Neural cell (in vitro differentiated cells): Measurements from ENCODE around the gene ANKRD52. TPM values are rescaled to one million over a fixed set of nuclear protein-coding genes. Genes with fewer than 3 reads are reported as not detected.

Experiments
- H2AFZ ChIP-seq: fragments of 200-600, 300-800 bp; sonication (generic), shearing (Covaris generic); 2 replicates; pipeline ENCODE4 v1.6.0; 2014; ENCODE audit warnings: low read depth, mild to moderate bottlenecking, antibody characterized with exemption, low read length, moderate library complexity
- H3F3A ChIP-seq: fragments of 200-600 bp; shearing (Covaris generic); 2 replicates; pipeline ENCODE4 v1.6.1; 2016; ENCODE audit warnings: mild to moderate bottlenecking, moderate library complexity, mixed read lengths, antibody characterized with exemption, low read length; ENCODE audit not compliant: insufficient read depth, poor library complexity, severe bottlenecking
- H3K27ac ChIP-seq: fragments of 200-600, 300-800 bp; sonication (generic), shearing (Covaris generic); 2 replicates; pipeline ENCODE4 v1.5.1; 2014; ENCODE audit warnings: mild to moderate bottlenecking, low read length, moderate library complexity
- H3K27me3 ChIP-seq: fragments of 300-800, 200-600 bp; sonication (generic), shearing (Covaris generic); 2 replicates; pipeline ENCODE4 v1.6.0; 2014; ENCODE audit warnings: mild to moderate bottlenecking, low read depth, low read length, moderate library complexity; ENCODE audit not compliant: insufficient read depth
- H3K36me3 ChIP-seq: fragments of 300-800, 200-600 bp; sonication (generic), shearing (Covaris generic); 2 replicates; pipeline ENCODE4 v1.5.1; 2014; ENCODE audit warnings: mild to moderate bottlenecking, antibody characterized with exemption, low read length, moderate library complexity; ENCODE audit not compliant: insufficient read depth
- H3K4me2 ChIP-seq: fragments of 300-800, 200-600 bp; sonication (generic), shearing (Covaris generic); 2 replicates; pipeline ENCODE4 v1.6.0; 2014; ENCODE audit warnings: mild to moderate bottlenecking, low read length
- H3K4me3 ChIP-seq: fragments of 300-800, 200-600 bp; sonication (generic), shearing (Covaris generic); 2 replicates; pipeline ENCODE4 v1.5.1; 2014; ENCODE audit warnings: mild to moderate bottlenecking, low read length, moderate library complexity
- H3K79me2 ChIP-seq: fragments of 200-600 bp; shearing (Covaris generic); replicated peaks from 2 replicates; pipeline ENCODE4 v1.6.0; 2014; ENCODE audit warnings: mild to moderate bottlenecking, low read length, moderate library complexity; ENCODE audit not compliant: insufficient read depth
- H3K9ac ChIP-seq: fragments of 300-800, 200-600 bp; sonication (generic), shearing (Covaris generic); 2 replicates; pipeline ENCODE4 v1.6.1; 2016; ENCODE audit warnings: mild to moderate bottlenecking, low read length, mixed read lengths
- H3K9me2 ChIP-seq: fragments of 200-600 bp; shearing (Covaris generic); 2 replicates; pipeline ENCODE4 v1.6.1; 2016; ENCODE audit warnings: mild to moderate bottlenecking, low read length, mixed read lengths; ENCODE audit not compliant: insufficient read depth
- H3K9me3 ChIP-seq: fragments of 200-600, 300-800 bp; sonication (generic), shearing (Covaris generic); 2 replicates; pipeline ENCODE4 v1.6.1; 2016; ENCODE audit warnings: mild to moderate bottlenecking, mixed run types, low read length, moderate library complexity, mixed read lengths
- H4K20me1 ChIP-seq: fragments of 200-600 bp; shearing (Covaris generic); 2 replicates; pipeline ENCODE4 v1.6.1; 2016; ENCODE audit warnings: mild to moderate bottlenecking, mixed run types; ENCODE audit not compliant: insufficient read depth
- EP300 ChIP-seq: fragments of 450-650 bp; conservative IDR thresholded peaks from 2 replicates; pipeline ENCODE4 v1.6.1; 2014; ENCODE audit warnings: antibody characterized with exemption, mild to moderate bottlenecking, moderate library complexity; ENCODE audit not compliant: poor library complexity, severe bottlenecking
- EZH2 ChIP-seq: fragments of 200-600, 300-800 bp; shearing (Covaris generic), sonication (generic); IDR thresholded peaks from 2 replicates; pipeline ENCODE4 v1.6.1; 2014; ENCODE audit warnings: antibody characterized with exemption, low read length, borderline replicate concordance, mild to moderate bottlenecking; ENCODE audit not compliant: insufficient read depth, poor library complexity, severe bottlenecking
- MXI1 ChIP-seq: fragments of 450-650 bp; conservative IDR thresholded peaks from 2 replicates; pipeline ENCODE4 v1.6.1; 2014; ENCODE audit warnings: antibody characterized with exemption, mild to moderate bottlenecking; ENCODE audit not compliant: poor library complexity, severe bottlenecking
- POLR2AphosphoS5 ChIP-seq: IDR thresholded peaks from 2 replicates; pipeline ENCODE4 v1.6.1; 2012
- RAD21 ChIP-seq: fragments of 450-650 bp; conservative IDR thresholded peaks from 2 replicates; pipeline ENCODE4 v1.6.1; 2014; ENCODE audit warnings: antibody characterized with exemption, mild to moderate bottlenecking, moderate library complexity
- SMC3 ChIP-seq: fragments of 450-650 bp; conservative IDR thresholded peaks from 2 replicates; pipeline ENCODE4 v1.6.1; 2014; ENCODE audit warnings: antibody characterized with exemption, mild to moderate bottlenecking, moderate library complexity; ENCODE audit not compliant: poor library complexity
- TAF1 ChIP-seq: IDR thresholded peaks from 2 replicates; pipeline ENCODE4 v1.6.1; 2012; ENCODE audit warnings: low read depth
- polyA plus RNA-seq: library from polyadenylated mRNA; depleted of rRNA; stranded (reverse); fragments of >200 nt; gene quantifications from 2 replicates; pipeline ENCODE4 v1.2.3, GENCODE V29; 2014
- TF ChIP-seq, protein P1 (sequence below): fragments of 450-650 bp; IDR thresholded peaks from 2 replicates; pipeline ENCODE4 v1.5.1; 2014; ENCODE audit warnings: antibody characterized with exemption, mild to moderate bottlenecking, moderate library complexity; ENCODE audit not compliant: poor library complexity, severe bottlenecking
- TF ChIP-seq, protein P2 (sequence below): IDR thresholded peaks from 2 replicates; pipeline ENCODE4 v1.6.1; 2012; ENCODE audit warnings: borderline replicate concordance

The ANKRD52 gene
- polyA plus RNA-seq, 1 donor from 2014 or later: 7.3 TPM

DNA sequence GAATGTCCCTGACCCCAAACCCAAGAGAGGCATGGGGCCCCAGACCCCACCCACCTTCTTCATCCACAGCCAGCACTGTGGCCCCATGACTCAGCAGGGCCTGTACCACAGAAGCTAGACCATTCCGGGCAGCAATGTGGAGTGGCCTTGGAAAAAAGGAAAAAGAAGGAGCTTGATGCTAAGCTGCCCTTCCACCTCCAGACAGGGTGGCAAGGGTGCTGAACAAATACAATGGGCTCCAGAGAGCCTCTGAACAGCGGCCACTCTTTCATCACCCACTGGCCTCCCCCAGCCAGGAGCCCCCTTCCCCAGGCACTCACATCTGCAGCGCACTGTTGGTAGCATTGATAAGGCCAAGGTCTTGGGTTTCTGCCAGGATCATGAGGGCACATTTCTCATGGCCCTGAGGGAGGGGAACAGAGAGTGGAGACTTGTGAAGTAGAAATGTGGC, 14.4 kb downstream of the ANKRD52 start:
- Histone ChIP-seq H3K27ac (no peak overlapping the region), H3K36me3 (no peaks in the 10 kb centered on the region), H3K27me3 (no peaks in the 10 kb centered on the region), H3K79me2 (no peaks in the 10 kb centered on the region), H3K4me2 (no peak overlapping the region), H3K9me3 (no peaks in the 10 kb centered on the region), H3K9ac (no peak overlapping the region), H3K9me2 (no peaks in the 10 kb centered on the region), H2AFZ (no peak overlapping the region), H3F3A (no peaks in the 10 kb centered on the region), H3K4me3 (no peak overlapping the region), H4K20me1 (no peaks in the 10 kb centered on the region)
- TF ChIP-seq EP300 (no peak), RAD21 (no peak), MXI1 (no peak), TAF1 (no peak), EZH2 (no peak), SMC3 (no peak), POLR2AphosphoS5 (no peak)
- TF ChIP-seq, protein P1, sequence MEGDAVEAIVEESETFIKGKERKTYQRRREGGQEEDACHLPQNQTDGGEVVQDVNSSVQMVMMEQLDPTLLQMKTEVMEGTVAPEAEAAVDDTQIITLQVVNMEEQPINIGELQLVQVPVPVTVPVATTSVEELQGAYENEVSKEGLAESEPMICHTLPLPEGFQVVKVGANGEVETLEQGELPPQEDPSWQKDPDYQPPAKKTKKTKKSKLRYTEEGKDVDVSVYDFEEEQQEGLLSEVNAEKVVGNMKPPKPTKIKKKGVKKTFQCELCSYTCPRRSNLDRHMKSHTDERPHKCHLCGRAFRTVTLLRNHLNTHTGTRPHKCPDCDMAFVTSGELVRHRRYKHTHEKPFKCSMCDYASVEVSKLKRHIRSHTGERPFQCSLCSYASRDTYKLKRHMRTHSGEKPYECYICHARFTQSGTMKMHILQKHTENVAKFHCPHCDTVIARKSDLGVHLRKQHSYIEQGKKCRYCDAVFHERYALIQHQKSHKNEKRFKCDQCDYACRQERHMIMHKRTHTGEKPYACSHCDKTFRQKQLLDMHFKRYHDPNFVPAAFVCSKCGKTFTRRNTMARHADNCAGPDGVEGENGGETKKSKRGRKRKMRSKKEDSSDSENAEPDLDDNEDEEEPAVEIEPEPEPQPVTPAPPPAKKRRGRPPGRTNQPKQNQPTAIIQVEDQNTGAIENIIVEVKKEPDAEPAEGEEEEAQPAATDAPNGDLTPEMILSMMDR: no peak
- TF ChIP-seq, protein P2, sequence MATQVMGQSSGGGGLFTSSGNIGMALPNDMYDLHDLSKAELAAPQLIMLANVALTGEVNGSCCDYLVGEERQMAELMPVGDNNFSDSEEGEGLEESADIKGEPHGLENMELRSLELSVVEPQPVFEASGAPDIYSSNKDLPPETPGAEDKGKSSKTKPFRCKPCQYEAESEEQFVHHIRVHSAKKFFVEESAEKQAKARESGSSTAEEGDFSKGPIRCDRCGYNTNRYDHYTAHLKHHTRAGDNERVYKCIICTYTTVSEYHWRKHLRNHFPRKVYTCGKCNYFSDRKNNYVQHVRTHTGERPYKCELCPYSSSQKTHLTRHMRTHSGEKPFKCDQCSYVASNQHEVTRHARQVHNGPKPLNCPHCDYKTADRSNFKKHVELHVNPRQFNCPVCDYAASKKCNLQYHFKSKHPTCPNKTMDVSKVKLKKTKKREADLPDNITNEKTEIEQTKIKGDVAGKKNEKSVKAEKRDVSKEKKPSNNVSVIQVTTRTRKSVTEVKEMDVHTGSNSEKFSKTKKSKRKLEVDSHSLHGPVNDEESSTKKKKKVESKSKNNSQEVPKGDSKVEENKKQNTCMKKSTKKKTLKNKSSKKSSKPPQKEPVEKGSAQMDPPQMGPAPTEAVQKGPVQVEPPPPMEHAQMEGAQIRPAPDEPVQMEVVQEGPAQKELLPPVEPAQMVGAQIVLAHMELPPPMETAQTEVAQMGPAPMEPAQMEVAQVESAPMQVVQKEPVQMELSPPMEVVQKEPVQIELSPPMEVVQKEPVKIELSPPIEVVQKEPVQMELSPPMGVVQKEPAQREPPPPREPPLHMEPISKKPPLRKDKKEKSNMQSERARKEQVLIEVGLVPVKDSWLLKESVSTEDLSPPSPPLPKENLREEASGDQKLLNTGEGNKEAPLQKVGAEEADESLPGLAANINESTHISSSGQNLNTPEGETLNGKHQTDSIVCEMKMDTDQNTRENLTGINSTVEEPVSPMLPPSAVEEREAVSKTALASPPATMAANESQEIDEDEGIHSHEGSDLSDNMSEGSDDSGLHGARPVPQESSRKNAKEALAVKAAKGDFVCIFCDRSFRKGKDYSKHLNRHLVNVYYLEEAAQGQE: no peak

DNA sequence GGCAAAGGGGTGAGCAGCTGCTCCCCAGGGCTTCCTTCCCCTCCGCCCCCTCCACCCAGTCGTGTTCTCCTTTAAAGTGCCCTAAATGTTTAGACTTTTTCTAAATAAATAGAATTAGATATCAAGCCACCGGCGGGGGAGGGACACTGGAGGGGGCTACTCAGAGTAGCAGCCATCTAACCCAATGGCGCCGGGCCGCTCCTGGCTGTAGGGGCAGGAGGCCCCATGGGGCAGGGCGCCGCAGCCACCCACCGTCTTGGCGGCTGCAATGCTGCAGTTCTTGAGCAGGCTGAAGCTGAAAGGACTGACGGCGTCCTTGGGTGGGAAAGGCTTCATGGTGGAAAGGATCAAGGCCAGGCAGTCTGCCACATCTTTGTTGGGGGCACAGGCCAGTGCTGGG, 15.2 kb downstream of the ANKRD52 start:
- no peak overlapping the region for H3K4me3 ChIP-seq
- no peaks in the 10 kb centered on the region for H3K9me3 ChIP-seq
- H3K79me2 ChIP-seq: no peaks in the 10 kb centered on the region
- H3F3A ChIP-seq: no peaks in the 10 kb centered on the region
- H2AFZ ChIP-seq: no peak overlapping the region
- no peak overlapping the region for H3K4me2 ChIP-seq
- H3K9ac ChIP-seq: no peak overlapping the region
- H3K9me2 ChIP-seq: no peaks in the 10 kb centered on the region
- H4K20me1 ChIP-seq: no peaks in the 10 kb centered on the region
- H3K36me3 ChIP-seq: no peaks in the 10 kb centered on the region
- TF ChIP-seq, protein P2: no peak
- H3K27me3 ChIP-seq: no peaks in the 10 kb centered on the region
- no peak overlapping the region for H3K27ac ChIP-seq
